Chondrocyte (in vitro differentiated cells): ENCODE results near the gene S100A14. TPM values are rescaled to one million over a fixed set of nuclear protein-coding genes. Genes with fewer than 3 reads are reported as not detected.

Source experiments
- DNase-seq: peaks from one replicate; pipeline ENCODE4 v3.0.0; 2021; ENCODE audit warnings: mixed read lengths, low spot score
- H3K27ac Mint-ChIP-seq: one replicate; pipeline ENCODE4 v1.8.0; 2021; ENCODE audit warnings: mild to moderate bottlenecking, moderate library complexity, mixed read lengths; ENCODE audit not compliant: unreplicated experiment
- H3K27me3 Mint-ChIP-seq: 2 replicates; pipeline ENCODE4 v1.8.0; 2021; ENCODE audit warnings: low read depth, mixed read lengths
- H3K36me3 Mint-ChIP-seq: 2 replicates; pipeline ENCODE4 v1.8.0; 2021; ENCODE audit warnings: low read depth, mixed read lengths
- H3K4me1 Mint-ChIP-seq: 2 replicates; pipeline ENCODE4 v1.8.0; 2021; ENCODE audit warnings: low read depth, mild to moderate bottlenecking, mixed read lengths
- H3K4me3 Mint-ChIP-seq: one replicate; pipeline ENCODE4 v1.8.0; 2021; ENCODE audit warnings: mild to moderate bottlenecking, moderate library complexity, mixed read lengths; ENCODE audit not compliant: unreplicated experiment
- H3K9me3 Mint-ChIP-seq: 2 replicates; pipeline ENCODE4 v1.8.0; 2021; ENCODE audit warnings: low read depth, mixed read lengths
- total RNA-seq: library from RNA; stranded (reverse); gene quantifications from 3 replicates; pipeline ENCODE4 v1.2.1, GENCODE V29; 2021
- TF ChIP-seq, protein P1 (sequence below): fragments of 200-600 bp; sonication (generic); IDR thresholded peaks from 2 replicates; pipeline ENCODE4 v1.5.0; 2021; ENCODE audit warnings: antibody characterized with exemption, mild to moderate bottlenecking, moderate library complexity

S100A14 gene
- total RNA-seq, 1 donor from 2014 or later, result not detected

DNA sequence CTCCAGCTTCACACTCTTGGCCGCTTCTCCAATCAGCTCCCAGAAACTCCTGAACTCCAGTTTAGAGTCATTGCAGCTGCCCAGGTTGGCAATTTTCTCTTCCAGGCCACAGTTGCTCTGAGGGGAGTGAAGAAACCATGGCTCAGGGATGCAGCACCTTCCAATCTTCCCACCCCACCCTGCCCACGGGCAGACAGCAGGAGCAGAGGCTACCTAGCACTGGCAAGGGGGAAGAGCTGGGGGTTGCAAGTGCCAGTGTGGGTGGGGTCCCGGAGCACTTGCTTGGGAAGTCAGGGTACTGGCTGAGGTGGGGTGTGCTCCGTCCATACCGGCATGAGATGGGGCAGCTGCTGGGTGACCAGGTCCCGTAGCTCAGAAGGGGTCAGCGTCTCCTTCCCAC is 1.2 kb downstream of the S100A14 start:
- no peak for DNase-seq
- Mint-ChIP-seq H3K9me3 (no peaks in the 10 kb centered on the region), H3K27ac (no peak overlapping the region), H3K27me3 (no peaks in the 10 kb centered on the region), H3K4me3 (no peak overlapping the region), H3K4me1 (peaks cover 34% of the 10 kb centered on the region), H3K36me3 (peaks cover 7% of the 10 kb centered on the region)
- TF ChIP-seq, protein P1, sequence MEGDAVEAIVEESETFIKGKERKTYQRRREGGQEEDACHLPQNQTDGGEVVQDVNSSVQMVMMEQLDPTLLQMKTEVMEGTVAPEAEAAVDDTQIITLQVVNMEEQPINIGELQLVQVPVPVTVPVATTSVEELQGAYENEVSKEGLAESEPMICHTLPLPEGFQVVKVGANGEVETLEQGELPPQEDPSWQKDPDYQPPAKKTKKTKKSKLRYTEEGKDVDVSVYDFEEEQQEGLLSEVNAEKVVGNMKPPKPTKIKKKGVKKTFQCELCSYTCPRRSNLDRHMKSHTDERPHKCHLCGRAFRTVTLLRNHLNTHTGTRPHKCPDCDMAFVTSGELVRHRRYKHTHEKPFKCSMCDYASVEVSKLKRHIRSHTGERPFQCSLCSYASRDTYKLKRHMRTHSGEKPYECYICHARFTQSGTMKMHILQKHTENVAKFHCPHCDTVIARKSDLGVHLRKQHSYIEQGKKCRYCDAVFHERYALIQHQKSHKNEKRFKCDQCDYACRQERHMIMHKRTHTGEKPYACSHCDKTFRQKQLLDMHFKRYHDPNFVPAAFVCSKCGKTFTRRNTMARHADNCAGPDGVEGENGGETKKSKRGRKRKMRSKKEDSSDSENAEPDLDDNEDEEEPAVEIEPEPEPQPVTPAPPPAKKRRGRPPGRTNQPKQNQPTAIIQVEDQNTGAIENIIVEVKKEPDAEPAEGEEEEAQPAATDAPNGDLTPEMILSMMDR, result no peak

DNA sequence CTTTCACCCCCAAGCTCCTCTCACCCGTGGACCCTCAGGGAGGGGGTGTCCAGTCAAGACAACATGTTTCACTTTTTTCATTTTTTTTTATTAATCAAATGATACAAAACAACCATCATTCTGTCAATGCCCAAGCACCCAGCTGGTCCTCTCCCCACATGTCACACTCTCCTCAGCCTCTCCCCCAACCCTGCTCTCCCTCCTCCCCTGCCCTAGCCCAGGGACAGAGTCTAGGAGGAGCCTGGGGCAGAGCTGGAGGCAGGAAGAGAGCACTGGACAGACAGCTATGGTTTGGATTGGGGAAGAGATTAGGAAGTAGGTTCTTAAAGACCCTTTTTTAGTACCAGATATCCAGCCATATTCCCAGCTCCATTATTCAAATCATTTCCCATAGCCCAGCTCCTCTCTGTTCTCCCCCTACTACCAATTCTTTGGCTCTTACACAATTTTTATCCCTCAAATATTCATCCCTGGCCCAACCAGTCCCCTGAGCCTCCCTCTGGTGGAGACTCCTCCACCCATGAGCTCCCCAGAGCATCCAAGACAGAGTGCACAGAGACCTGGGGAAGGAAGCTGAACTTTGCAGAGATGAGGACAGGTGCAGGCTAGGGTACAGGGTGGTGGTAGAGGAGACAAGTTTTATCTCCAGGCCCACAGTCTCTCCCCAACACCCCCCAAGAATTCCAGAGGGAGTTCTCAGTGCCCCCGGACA is 1.8 kb downstream of the S100A14 start:
- no peak for DNase-seq
- H3K4me3 Mint-ChIP-seq, result no peak overlapping the region
- no peak overlapping the region for H3K27ac Mint-ChIP-seq

DNA sequence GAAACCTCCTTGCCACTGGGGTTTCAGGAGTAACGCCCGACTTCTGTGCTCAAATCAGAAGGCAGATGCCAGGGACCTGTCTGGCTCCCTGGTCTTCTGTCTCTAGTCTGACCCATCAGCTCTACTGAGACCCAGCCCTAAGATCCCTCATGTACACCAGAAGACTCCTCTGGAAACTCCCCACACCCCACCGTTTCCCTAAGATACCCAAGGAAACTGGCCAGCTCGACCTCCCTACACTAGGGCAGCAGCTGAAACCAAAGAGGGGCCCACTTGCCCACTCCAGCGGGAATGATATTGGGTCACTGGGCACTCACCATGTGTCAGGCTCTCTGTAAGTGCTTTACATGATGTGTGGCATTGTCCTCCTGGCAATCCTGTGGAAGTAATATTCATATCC is 2.7 kb downstream of the S100A14 start:
- H3K27ac Mint-ChIP-seq, result no peak overlapping the region

More for the DNA sequence above, 1.8 kb downstream of the S100A14 start:
- no peaks in the 10 kb centered on the region for H3K9me3 Mint-ChIP-seq
- H3K27me3 Mint-ChIP-seq, result no peaks in the 10 kb centered on the region
- H3K4me1 Mint-ChIP-seq, result peaks cover 40% of the 10 kb centered on the region
- peaks cover 3% of the 10 kb centered on the region for H3K36me3 Mint-ChIP-seq
- TF ChIP-seq, protein P1, result no peak

DNA sequence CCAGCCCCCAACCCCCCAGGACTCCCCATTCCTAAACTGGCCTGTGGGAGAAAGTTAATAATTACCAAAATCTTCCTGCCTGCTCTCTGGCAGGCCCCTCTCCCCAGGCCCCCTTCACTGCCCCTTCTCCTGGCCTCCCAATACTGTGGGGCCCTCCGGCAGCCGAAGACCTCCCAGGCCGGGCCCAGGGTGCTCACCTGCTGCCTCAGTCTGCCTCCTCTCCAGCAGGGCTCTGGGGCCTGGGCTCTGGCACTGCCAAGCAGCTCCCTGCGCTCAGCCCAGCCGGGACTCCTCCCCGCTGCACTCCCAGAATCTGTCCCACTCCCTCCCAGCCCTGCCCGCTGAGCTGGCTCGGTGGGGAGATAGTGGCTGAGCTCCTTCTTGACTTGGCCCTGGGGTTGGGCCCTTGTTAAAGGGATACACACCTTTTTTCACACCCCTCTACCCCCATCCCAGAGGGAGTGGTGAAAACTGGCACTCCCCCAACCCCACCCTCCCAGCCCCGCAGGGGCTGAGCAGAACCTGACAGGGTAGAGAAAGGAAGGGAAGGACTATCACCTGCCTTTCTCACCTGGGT is 3.3 kb downstream of the S100A14 start, which contains the start of gene S100A16:
Gene S100A16, minus strand, starts transcription at position 383 of the 577 bp plus-strand sequence. CDS start 4,986 bp downstream, outside the sequence.
- H3K4me3 Mint-ChIP-seq, result peak within 1 kb of the TSS; percentile 90
- no peaks in the 10 kb centered on the region for H3K36me3 Mint-ChIP-seq
- no peaks in the 10 kb centered on the region for H3K27me3 Mint-ChIP-seq
- no peaks in the 10 kb centered on the region for H3K9me3 Mint-ChIP-seq
- TF ChIP-seq, protein P1, result no peak
- no peak for DNase-seq
- H3K27ac Mint-ChIP-seq, result peak within 1 kb of the TSS; percentile 77
- peaks cover 53% of the 10 kb centered on the region for H3K4me1 Mint-ChIP-seq

More for the DNA sequence above, 2.7 kb downstream of the S100A14 start:
- no peaks in the 10 kb centered on the region for H3K27me3 Mint-ChIP-seq
- DNase-seq, result no peak
- H3K4me3 Mint-ChIP-seq, result peak overlapping the region; percentile 90
- peaks cover 49% of the 10 kb centered on the region for H3K4me1 Mint-ChIP-seq
- no peaks in the 10 kb centered on the region for H3K9me3 Mint-ChIP-seq
- TF ChIP-seq, protein P1, result no peak
- H3K36me3 Mint-ChIP-seq, result no peaks in the 10 kb centered on the region

DNA sequence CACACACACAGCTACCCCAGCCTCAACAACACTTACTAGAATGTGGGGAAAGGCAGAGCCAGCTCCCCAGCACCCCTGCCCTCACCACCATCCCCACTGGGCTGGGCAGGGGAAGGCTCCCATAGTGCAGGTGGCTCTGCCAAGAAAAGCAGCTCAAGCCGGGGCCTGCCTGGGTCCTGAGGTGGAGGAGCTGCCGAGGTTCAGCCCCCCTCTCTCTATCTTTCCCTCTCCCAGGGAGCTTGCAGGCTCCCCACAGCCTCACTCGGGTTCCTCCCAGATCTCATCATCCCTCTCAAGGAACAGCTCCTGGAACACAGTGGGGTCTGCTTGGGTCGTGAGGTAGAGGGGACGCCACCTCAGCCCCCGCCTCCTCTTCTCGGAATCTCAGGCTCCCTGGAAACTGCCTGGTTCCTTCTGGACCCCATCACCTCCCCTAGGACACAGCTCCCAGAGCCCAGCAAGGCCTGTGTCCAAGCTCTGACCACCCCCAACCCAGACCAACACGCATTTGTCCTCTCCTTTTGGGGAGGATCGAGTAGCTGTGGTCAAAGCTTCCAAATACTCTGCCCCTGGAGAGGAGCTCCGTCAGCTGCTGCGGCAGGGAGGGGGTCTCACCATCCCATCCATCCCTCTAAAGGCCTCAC is 3.9 kb downstream of the S100A14 start:
- no peaks in the 10 kb centered on the region for H3K36me3 Mint-ChIP-seq
- H3K4me1 Mint-ChIP-seq, result peaks cover 49% of the 10 kb centered on the region
- no peaks in the 10 kb centered on the region for H3K9me3 Mint-ChIP-seq
- no peak for DNase-seq
- TF ChIP-seq, protein P1, result no peak
- no peaks in the 10 kb centered on the region for H3K27me3 Mint-ChIP-seq
- peak overlapping the region; percentile 90 for H3K4me3 Mint-ChIP-seq
- peak overlapping the region; percentile 77 for H3K27ac Mint-ChIP-seq
